H9 (cell line): ENCODE measurements around the gene EPHA2. TPM values are rescaled to one million over a fixed set of nuclear protein-coding genes. Genes with fewer than 3 reads are reported as not detected.

ENCODE experiments used
- DNase-seq: peaks from one replicate; pipeline ENCODE4 v3.0.0-alpha.2; 2017
- H2AFZ ChIP-seq: one replicate; pipeline ENCODE4 v1.6.1; 2013; ENCODE audit warnings: mild to moderate bottlenecking, low read length, control low read depth, moderate library complexity
- H2AK5ac ChIP-seq: 2 replicates; pipeline ENCODE4 v1.6.1; 2013; ENCODE audit warnings: low read length, control low read depth, mixed read lengths; ENCODE audit not compliant: insufficient read length
- H2BK120ac ChIP-seq: one replicate; pipeline ENCODE4 v1.6.1; 2013; ENCODE audit warnings: low read depth, mild to moderate bottlenecking, low read length, control low read depth, inconsistent platforms; ENCODE audit not compliant: poor library complexity, severe bottlenecking
- H2BK12ac ChIP-seq: 2 replicates; pipeline ENCODE4 v1.6.1; 2013; ENCODE audit warnings: low read length, control low read depth, mixed read lengths, low read depth; ENCODE audit not compliant: insufficient read length
- H2BK15ac ChIP-seq: 2 replicates; pipeline ENCODE4 v1.6.1; 2013; ENCODE audit warnings: low read depth, low read length, control low read depth
- H2BK20ac ChIP-seq: one replicate; pipeline ENCODE4 v1.6.1; 2013; ENCODE audit warnings: low read depth, mild to moderate bottlenecking, low read length, control low read depth, inconsistent platforms; ENCODE audit not compliant: poor library complexity, severe bottlenecking
- H2BK5ac ChIP-seq: 2 replicates; pipeline ENCODE4 v1.6.1; 2013; ENCODE audit warnings: low read length, control low read depth, mixed read lengths; ENCODE audit not compliant: insufficient read length
- H3K14ac ChIP-seq: 2 replicates; pipeline ENCODE4 v1.6.1; 2013; ENCODE audit warnings: low read length, control low read depth; ENCODE audit not compliant: insufficient read depth
- H3K18ac ChIP-seq: 2 replicates; pipeline ENCODE4 v1.6.1; 2013; ENCODE audit warnings: low read depth, mild to moderate bottlenecking, mixed read lengths, low read length, control low read depth; ENCODE audit not compliant: insufficient read length
- H3K23ac ChIP-seq: 2 replicates; pipeline ENCODE4 v1.6.1; 2013; ENCODE audit warnings: low read length, control low read depth, mixed read lengths, low read depth; ENCODE audit not compliant: insufficient read length
- H3K23me2 ChIP-seq: 2 replicates; pipeline ENCODE4 v1.6.1; 2013; ENCODE audit warnings: low read depth, mild to moderate bottlenecking, mixed read lengths, low read length, control low read depth; ENCODE audit not compliant: insufficient read length, poor library complexity, severe bottlenecking
- H3K27ac ChIP-seq: 2 replicates; pipeline ENCODE4 v1.5.1; 2013; ENCODE audit warnings: low read length, control low read depth, mixed read lengths, low read depth; ENCODE audit not compliant: insufficient read length
- H3K27me3 ChIP-seq: 2 replicates; pipeline ENCODE4 v1.6.1; 2013; ENCODE audit warnings: low read length, control low read depth, inconsistent platforms; ENCODE audit not compliant: insufficient read depth
- H3K4ac ChIP-seq: 2 replicates; pipeline ENCODE4 v1.6.1; 2013; ENCODE audit warnings: low read depth, mild to moderate bottlenecking, control low read depth, inconsistent platforms, low read length, moderate library complexity
- H3K4me1 ChIP-seq: 2 replicates; pipeline ENCODE4 v1.6.1; 2013; ENCODE audit warnings: low read length, control low read depth, inconsistent platforms; ENCODE audit not compliant: insufficient read depth
- H3K4me2 ChIP-seq: 2 replicates; pipeline ENCODE4 v1.6.1; 2013; ENCODE audit warnings: low read length, control low read depth, mixed read lengths; ENCODE audit not compliant: insufficient read length, insufficient read depth
- H3K56ac ChIP-seq: 2 replicates; pipeline ENCODE4 v1.6.1; 2013; ENCODE audit warnings: low read depth, mild to moderate bottlenecking, mixed read lengths, low read length, control low read depth; ENCODE audit not compliant: insufficient read length
- H3K79me1 ChIP-seq: 2 replicates; pipeline ENCODE4 v1.6.1; 2013; ENCODE audit warnings: low read depth, mild to moderate bottlenecking, moderate library complexity, low read length, control low read depth, inconsistent platforms; ENCODE audit not compliant: insufficient read depth, poor library complexity, severe bottlenecking
- H3K79me2 ChIP-seq: 2 replicates; pipeline ENCODE4 v1.6.1; 2013; ENCODE audit warnings: low read length, control low read depth, inconsistent platforms; ENCODE audit not compliant: insufficient read depth
- H3K9ac ChIP-seq: 2 replicates; pipeline ENCODE4 v1.6.1; 2013; ENCODE audit warnings: low read length, control low read depth, mixed read lengths; ENCODE audit not compliant: insufficient read length; ENCODE audit errors: extremely low read depth
- H3K9me3 ChIP-seq: one replicate; pipeline ENCODE4 v1.6.1; 2013; ENCODE audit warnings: low read depth, low read length, inconsistent platforms; ENCODE audit not compliant: control insufficient read depth
- H3T11ph ChIP-seq: one replicate; pipeline ENCODE4 v1.6.1; 2013; ENCODE audit warnings: mild to moderate bottlenecking, low read length, control low read depth, inconsistent platforms
- H4K20me1 ChIP-seq: one replicate; pipeline ENCODE4 v1.6.1; 2013; ENCODE audit not compliant: control insufficient read depth, insufficient read length, insufficient read depth
- H4K5ac ChIP-seq: 2 replicates; pipeline ENCODE4 v1.6.1; 2013; ENCODE audit warnings: low read depth, mild to moderate bottlenecking, mixed read lengths, low read length, control low read depth; ENCODE audit not compliant: insufficient read length
- H4K8ac ChIP-seq: replicated peaks from 2 replicates; pipeline ENCODE4 v1.6.1; 2013; ENCODE audit warnings: low read length, control low read depth, mixed read lengths, low read depth; ENCODE audit not compliant: insufficient read length
- H4K91ac ChIP-seq: 2 replicates; pipeline ENCODE4 v1.6.1; 2013; ENCODE audit warnings: low read depth, mild to moderate bottlenecking, moderate library complexity, mixed read lengths, low read length, control low read depth; ENCODE audit not compliant: insufficient read length
- H3K27ac Mint-ChIP-seq, 3 experiments: 2 replicates in 2 of 3; 3 replicates in 1 of 3; pipeline ENCODE4 v1.8.0; 2020 to 2021; ENCODE audit warnings: mixed read lengths in 3 of 3, mild to moderate bottlenecking in 1 of 3, moderate library complexity in 1 of 3
- H3K27me3 Mint-ChIP-seq: 2 replicates; pipeline ENCODE4 v1.8.0; 2021; ENCODE audit warnings: low read depth, mild to moderate bottlenecking, moderate library complexity, mixed read lengths
- H3K36me3 Mint-ChIP-seq, 3 experiments: 2 replicates in 2 of 3; 3 replicates in 1 of 3; pipeline ENCODE4 v1.8.0; 2020 to 2021; ENCODE audit warnings: low read depth in 3 of 3, mixed read lengths in 3 of 3; ENCODE audit not compliant: insufficient read depth in 1 of 3
- H3K4me1 Mint-ChIP-seq, 2 experiments: 2 replicates each; pipeline ENCODE4 v1.8.0; 2020; ENCODE audit warnings: mixed read lengths in 2 of 2
- H3K4me3 Mint-ChIP-seq, 2 experiments: 2 replicates in 1 of 2; 3 replicates in 1 of 2; pipeline ENCODE4 v1.8.0; 2020 to 2021; ENCODE audit warnings: mild to moderate bottlenecking in 2 of 2, mixed read lengths in 2 of 2, moderate library complexity in 1 of 2
- H3K9me3 Mint-ChIP-seq, 2 experiments: 2 replicates in 1 of 2; 3 replicates in 1 of 2; pipeline ENCODE4 v1.8.0; 2020; ENCODE audit warnings: mild to moderate bottlenecking in 2 of 2, mixed read lengths in 2 of 2, moderate library complexity in 1 of 2
- WGBS: extraction: QIAGEN DNeasy Blood & Tissue Kit; methylation state at CpG from one replicate; pipeline ENCODE4 v1.1.7; 2013; ENCODE audit warnings: missing lambda C conversion rate, low lambda C conversion rate, mixed read lengths; ENCODE audit not compliant: insufficient read length; ENCODE audit errors: extremely low coverage; 5-methylcytosine and 5-hydroxymethylcytosine counted together
- total RNA-seq: library from RNA; stranded (reverse); gene quantifications from 2 replicates; pipeline ENCODE4 v1.2.1, GENCODE V29; 2021
- TF ChIP-seq, protein P1 (sequence below): fragments of 200-600 bp; sonication (generic); conservative IDR thresholded peaks from 3 replicates; pipeline ENCODE4 v1.8.0; 2021; ENCODE audit warnings: antibody characterized with exemption, mild to moderate bottlenecking

EPHA2 gene
- total RNA-seq, 1 experiment from 2014 or later, result 33.1 TPM

DNA sequence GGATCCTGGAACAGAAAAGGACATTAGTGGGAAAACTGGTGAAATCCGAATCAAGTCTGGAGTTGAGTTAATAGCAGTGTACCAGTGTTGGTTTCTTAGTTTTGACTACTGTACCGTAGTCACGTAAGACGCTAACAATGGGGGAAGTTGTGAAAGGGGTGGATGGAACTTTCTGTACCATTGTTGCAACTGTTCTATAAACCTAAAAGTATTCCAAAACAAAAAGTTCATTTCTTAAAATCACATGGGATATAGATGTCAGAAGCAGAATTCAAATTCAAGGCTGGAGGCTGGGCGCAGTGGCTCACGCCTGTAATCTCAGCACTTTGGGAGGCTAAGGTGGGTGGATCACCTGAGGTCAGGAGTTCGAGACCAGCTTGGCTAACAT lies 39.6 kb upstream of the EPHA2 start:
- no peak overlapping the region for H2BK15ac ChIP-seq
- no peak overlapping the region for H2BK12ac ChIP-seq
- no peaks in the 10 kb centered on the region for H3K79me1 ChIP-seq
- no peaks in the 10 kb centered on the region for H3K79me2 ChIP-seq
- no peak overlapping the region for H3K18ac ChIP-seq
- H3K27ac ChIP-seq, result no peak overlapping the region
- Mint-ChIP-seq H3K36me3 (peaks cover 2 to 28% (median 3%) of the 10 kb centered on the region in 3 experiments; a peak in 4 of 7 replicates), H3K27ac (no peak overlapping the region), H3K4me3 (no peak overlapping the region), H3K9me3 (no peaks in the 10 kb centered on the region), H3K27me3 (peaks cover 4% of the 10 kb centered on the region), H3K4me1 (0 out of 4 replicates have a peak, but pooled peaks cover 0 to 2% of the 10 kb centered on the region in 2 experiments)
- H3K4ac ChIP-seq, result no peak overlapping the region
- no peak overlapping the region for H2AFZ ChIP-seq
- no peak overlapping the region for H3K14ac ChIP-seq
- H3K23me2 ChIP-seq, result no peaks in the 10 kb centered on the region
- H4K20me1 ChIP-seq, result no peaks in the 10 kb centered on the region
- no peaks in the 10 kb centered on the region for H3K27me3 ChIP-seq
- no peak overlapping the region for H4K91ac ChIP-seq
- H3T11ph ChIP-seq, result no peak overlapping the region
- DNase-seq, result no peak
- no peak overlapping the region for H4K5ac ChIP-seq
- no peak overlapping the region for H2BK20ac ChIP-seq
- no peak overlapping the region for H4K8ac ChIP-seq
- no peak overlapping the region for H3K56ac ChIP-seq
- no peaks in the 10 kb centered on the region for H3K4me1 ChIP-seq
- no peak overlapping the region for H2BK5ac ChIP-seq
- H3K9ac ChIP-seq, result no peak overlapping the region
- no peak overlapping the region for H2BK120ac ChIP-seq
- WGBS, result no CpG with 5 or more reads among the region's 7 CpGs
- no peak overlapping the region for H2AK5ac ChIP-seq
- no peak overlapping the region for H3K4me2 ChIP-seq
- H3K23ac ChIP-seq, result no peak overlapping the region
- TF ChIP-seq, protein P1, sequence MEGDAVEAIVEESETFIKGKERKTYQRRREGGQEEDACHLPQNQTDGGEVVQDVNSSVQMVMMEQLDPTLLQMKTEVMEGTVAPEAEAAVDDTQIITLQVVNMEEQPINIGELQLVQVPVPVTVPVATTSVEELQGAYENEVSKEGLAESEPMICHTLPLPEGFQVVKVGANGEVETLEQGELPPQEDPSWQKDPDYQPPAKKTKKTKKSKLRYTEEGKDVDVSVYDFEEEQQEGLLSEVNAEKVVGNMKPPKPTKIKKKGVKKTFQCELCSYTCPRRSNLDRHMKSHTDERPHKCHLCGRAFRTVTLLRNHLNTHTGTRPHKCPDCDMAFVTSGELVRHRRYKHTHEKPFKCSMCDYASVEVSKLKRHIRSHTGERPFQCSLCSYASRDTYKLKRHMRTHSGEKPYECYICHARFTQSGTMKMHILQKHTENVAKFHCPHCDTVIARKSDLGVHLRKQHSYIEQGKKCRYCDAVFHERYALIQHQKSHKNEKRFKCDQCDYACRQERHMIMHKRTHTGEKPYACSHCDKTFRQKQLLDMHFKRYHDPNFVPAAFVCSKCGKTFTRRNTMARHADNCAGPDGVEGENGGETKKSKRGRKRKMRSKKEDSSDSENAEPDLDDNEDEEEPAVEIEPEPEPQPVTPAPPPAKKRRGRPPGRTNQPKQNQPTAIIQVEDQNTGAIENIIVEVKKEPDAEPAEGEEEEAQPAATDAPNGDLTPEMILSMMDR, result no peak
- H3K9me3 ChIP-seq, result no peaks in the 10 kb centered on the region
